OCI-LY3 (cell line): ENCODE measurements around the gene HOXC13.

ENCODE experiments used
- H2AFZ ChIP-seq: fragments of 200-600, 300-600 bp; shearing (Covaris generic); 2 replicates; pipeline ENCODE4 v1.6.0; 2014; ENCODE audit warnings: antibody characterized with exemption, low read depth, low read length
- H3K27ac ChIP-seq: fragments of 200-600, 300-600 bp; sonication (generic); 2 replicates; pipeline ENCODE4 v1.5.1; 2014; ENCODE audit warnings: mild to moderate bottlenecking, low read length, moderate library complexity, mixed read lengths
- H3K27me3 ChIP-seq: fragments of 200-600, 300-600 bp; sonication (generic); 2 replicates; pipeline ENCODE4 v1.6.1; 2014; ENCODE audit warnings: low read depth, low read length, mixed read lengths
- H3K36me3 ChIP-seq: fragments of 200-600, 300-600 bp; sonication (generic); replicated peaks from 2 replicates; pipeline ENCODE3; 2014; ENCODE audit warnings: low read depth, low read length, mixed read lengths
- H3K4me1 ChIP-seq: fragments of 300-600, 200-600 bp; sonication (generic); 2 replicates; pipeline ENCODE4 v1.6.1; 2014; ENCODE audit warnings: low read length, mixed read lengths
- H3K4me2 ChIP-seq: fragments of 200-600, 300-600 bp; sonication (generic); 2 replicates; pipeline ENCODE4 v1.6.1; 2014; ENCODE audit warnings: low read length, mixed read lengths
- H3K4me3 ChIP-seq: fragments of 300-600, 200-600 bp; sonication (generic); 2 replicates; pipeline ENCODE4 v1.5.1; 2014; ENCODE audit warnings: antibody characterized with exemption, mild to moderate bottlenecking, low read length, moderate library complexity
- H3K79me2 ChIP-seq: fragments of 300-600, 200-600 bp; shearing (Covaris generic); 2 replicates; pipeline ENCODE4 v1.6.1; 2014; ENCODE audit warnings: mild to moderate bottlenecking, low read length, mixed read lengths
- H3K9ac ChIP-seq: fragments of 300-600, 200-600 bp; shearing (Covaris generic); 2 replicates; pipeline ENCODE4 v1.6.0; 2014; ENCODE audit warnings: mild to moderate bottlenecking, low read length, moderate library complexity
- H3K9me3 ChIP-seq: fragments of 200-600, 300-600 bp; shearing (Covaris generic); 2 replicates; pipeline ENCODE4 v1.6.1; 2014; ENCODE audit warnings: low read length, mixed read lengths; ENCODE audit not compliant: insufficient read depth
- H4K20me1 ChIP-seq: fragments of 200-600, 300-600 bp; sonication (generic); 2 replicates; pipeline ENCODE4 v1.6.1; 2016; ENCODE audit warnings: low read length, mixed read lengths; ENCODE audit not compliant: insufficient read depth
- EZH2phosphoT487 ChIP-seq: fragments of 200-600 bp; shearing (Covaris generic); IDR thresholded peaks from 2 replicates; pipeline ENCODE4 v1.6.1; 2018; ENCODE audit warnings: antibody characterized with exemption, mixed run types, low read depth
- TF ChIP-seq, protein P1 (sequence below): fragments of 200-600, 300-600 bp; sonication (generic); IDR thresholded peaks from 2 replicates; pipeline ENCODE4 v1.5.1; 2014; ENCODE audit warnings: antibody characterized with exemption, low read length, low read depth

HOXC13 gene

DNA sequence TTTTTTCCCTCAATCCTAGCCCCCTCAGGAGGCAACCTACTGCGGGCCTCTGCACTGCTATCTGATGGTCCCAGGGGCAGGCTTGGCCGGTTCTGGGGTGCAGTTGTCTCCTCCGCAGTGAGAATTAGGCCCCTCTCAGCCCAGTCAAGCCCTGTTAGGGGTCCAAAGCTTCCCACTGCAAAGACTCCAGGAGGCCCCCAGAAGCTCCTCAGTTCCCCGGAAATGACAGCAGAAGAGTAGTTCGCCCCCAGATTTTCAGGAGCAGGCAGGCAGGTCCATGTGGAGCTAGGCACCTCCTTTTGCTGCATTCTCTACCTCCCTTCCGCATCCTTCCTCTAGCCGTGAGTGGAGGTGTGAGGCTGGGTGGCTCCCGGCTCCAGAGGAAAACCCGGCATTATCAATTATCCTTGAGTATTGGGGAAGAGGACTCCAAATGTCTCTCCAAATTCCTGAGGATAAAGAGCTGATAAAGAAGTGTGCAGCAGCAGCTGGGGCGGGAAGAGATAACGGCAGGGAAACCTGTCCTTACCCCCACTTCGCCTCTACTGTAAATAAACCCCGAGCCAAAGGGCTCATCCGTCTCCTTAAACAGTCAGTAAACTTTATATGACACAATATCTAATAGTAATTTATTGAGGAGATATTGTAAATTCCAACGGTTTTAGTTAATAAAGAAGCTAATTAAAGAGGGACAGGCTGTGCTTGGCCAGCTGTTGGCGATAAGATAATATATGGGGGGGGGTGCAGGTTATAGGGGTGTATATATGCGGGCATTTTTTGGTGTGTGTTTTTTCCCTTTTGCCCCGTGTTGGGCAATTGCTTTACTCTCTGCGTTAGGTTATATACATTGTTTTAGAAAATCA lies 15.4 kb downstream of the HOXC13 start:
- Histone ChIP-seq H3K27ac (no peak overlapping the region), H3K4me2 (no peak overlapping the region), H3K27me3 (peaks cover 13% of the 10 kb centered on the region), H4K20me1 (no peaks in the 10 kb centered on the region), H3K9ac (no peak overlapping the region), H3K36me3 (no peaks in the 10 kb centered on the region), H3K79me2 (no peaks in the 10 kb centered on the region), H3K9me3 (no peaks in the 10 kb centered on the region), H2AFZ (no peak overlapping the region), H3K4me3 (no peak overlapping the region), H3K4me1 (peaks cover 20% of the 10 kb centered on the region)
- TF ChIP-seq, protein P1, sequence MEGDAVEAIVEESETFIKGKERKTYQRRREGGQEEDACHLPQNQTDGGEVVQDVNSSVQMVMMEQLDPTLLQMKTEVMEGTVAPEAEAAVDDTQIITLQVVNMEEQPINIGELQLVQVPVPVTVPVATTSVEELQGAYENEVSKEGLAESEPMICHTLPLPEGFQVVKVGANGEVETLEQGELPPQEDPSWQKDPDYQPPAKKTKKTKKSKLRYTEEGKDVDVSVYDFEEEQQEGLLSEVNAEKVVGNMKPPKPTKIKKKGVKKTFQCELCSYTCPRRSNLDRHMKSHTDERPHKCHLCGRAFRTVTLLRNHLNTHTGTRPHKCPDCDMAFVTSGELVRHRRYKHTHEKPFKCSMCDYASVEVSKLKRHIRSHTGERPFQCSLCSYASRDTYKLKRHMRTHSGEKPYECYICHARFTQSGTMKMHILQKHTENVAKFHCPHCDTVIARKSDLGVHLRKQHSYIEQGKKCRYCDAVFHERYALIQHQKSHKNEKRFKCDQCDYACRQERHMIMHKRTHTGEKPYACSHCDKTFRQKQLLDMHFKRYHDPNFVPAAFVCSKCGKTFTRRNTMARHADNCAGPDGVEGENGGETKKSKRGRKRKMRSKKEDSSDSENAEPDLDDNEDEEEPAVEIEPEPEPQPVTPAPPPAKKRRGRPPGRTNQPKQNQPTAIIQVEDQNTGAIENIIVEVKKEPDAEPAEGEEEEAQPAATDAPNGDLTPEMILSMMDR = no peak
- TF ChIP-seq EZH2phosphoT487 = no peak

DNA sequence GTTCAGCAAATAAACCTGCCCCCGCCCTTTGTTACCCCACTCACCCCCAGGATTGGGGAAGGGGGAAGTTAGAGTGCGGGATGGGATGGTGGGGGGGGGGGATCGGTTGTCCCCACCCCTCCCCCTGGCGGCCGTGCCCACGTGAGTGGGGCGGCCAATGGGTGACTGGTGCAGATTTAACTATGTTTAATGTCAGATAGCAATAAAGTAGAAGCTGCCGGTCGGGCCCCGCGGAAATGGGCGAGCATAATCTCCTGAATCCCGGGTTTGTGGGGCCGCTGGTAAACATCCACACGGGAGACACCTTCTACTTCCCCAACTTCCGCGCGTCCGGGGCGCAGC lies 16.0 kb downstream of the HOXC13 start, which contains the start of gene HOXC12:
HOXC12 (plus strand) TSS at position 210 of the 342 bp plus-strand sequence; CDS start at position 237, 27 bp downstream.
- Histone ChIP-seq H3K27ac (no peak within 1 kb of the TSS), H3K4me2 (no peak within 1 kb of the TSS), H3K9ac (no peak within 1 kb of the TSS), H3K36me3 (no peaks in the 10 kb centered on the region), H2AFZ (no peak within 1 kb of the TSS), H3K9me3 (no peaks in the 10 kb centered on the region), H3K4me3 (no peak within 1 kb of the TSS), H4K20me1 (no peaks in the 10 kb centered on the region), H3K79me2 (no peaks in the 10 kb centered on the region), H3K4me1 (peaks cover 20% of the 10 kb centered on the region), H3K27me3 (peaks cover 13% of the 10 kb centered on the region)
- TF ChIP-seq EZH2phosphoT487 = no peak
- TF ChIP-seq, protein P1 = no peak

GRCh38 chr12:53955036-53955775 lies 16.6 kb downstream of the HOXC13 start:
- no peak overlapping the region for H3K9ac ChIP-seq
- H3K9me3 ChIP-seq = no peaks in the 10 kb centered on the region
- H3K79me2 ChIP-seq = no peaks in the 10 kb centered on the region
- H3K4me2 ChIP-seq = no peak overlapping the region
- no peak overlapping the region for H2AFZ ChIP-seq
- H3K36me3 ChIP-seq = no peaks in the 10 kb centered on the region
- H3K27ac ChIP-seq = no peak overlapping the region
- TF ChIP-seq EZH2phosphoT487 = no peak
- TF ChIP-seq, protein P1 = no peak
- no peaks in the 10 kb centered on the region for H4K20me1 ChIP-seq
- H3K4me1 ChIP-seq = peaks cover 20% of the 10 kb centered on the region
- H3K27me3 ChIP-seq = peaks cover 13% of the 10 kb centered on the region
- H3K4me3 ChIP-seq = no peak overlapping the region

DNA sequence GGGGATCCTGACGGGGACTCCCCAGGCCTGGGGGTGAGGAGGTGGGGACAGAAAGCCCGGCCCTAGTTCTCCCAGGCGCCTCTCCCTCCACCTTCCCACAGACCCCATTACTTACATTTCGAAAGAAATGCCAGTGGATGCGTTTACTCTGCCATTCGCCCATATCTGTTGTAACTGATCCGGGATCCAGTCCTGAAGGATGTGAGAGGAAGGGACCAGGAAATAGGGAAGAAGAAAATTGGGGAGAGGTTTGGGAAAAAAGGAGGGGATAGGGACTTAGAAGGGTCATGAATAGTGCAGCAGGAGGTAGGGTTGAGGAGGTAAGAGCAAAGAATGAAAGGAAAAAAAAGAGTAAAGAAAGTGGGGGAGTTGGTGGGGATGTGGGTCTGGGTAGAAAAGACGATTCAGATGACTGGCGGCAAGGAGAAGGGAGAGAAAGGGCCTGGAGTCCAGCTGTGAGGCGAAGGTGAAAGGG lies 17.2 kb downstream of the HOXC13 start:
- Histone ChIP-seq H3K4me1 (peaks cover 20% of the 10 kb centered on the region), H3K9ac (no peak overlapping the region), H3K79me2 (no peaks in the 10 kb centered on the region), H3K27ac (no peak overlapping the region), H3K27me3 (peaks cover 13% of the 10 kb centered on the region), H2AFZ (no peak overlapping the region), H4K20me1 (no peaks in the 10 kb centered on the region), H3K36me3 (no peaks in the 10 kb centered on the region), H3K4me3 (no peak overlapping the region), H3K9me3 (no peaks in the 10 kb centered on the region), H3K4me2 (0 out of 2 replicates have a peak overlapping the region, but pooled peaks have one; percentile 79)
- TF ChIP-seq EZH2phosphoT487 = no peak
- TF ChIP-seq, protein P1 = no peak
